HG03469 (cell line): Measurements from ENCODE around the gene NECTIN3.

ENCODE experiments used
- ATAC-seq: cut with Tn5 transposase; IDR thresholded peaks from one replicate; pipeline ENCODE4 v1.9.1; 2021; ENCODE audit warnings: mild to moderate bottlenecking, moderate library complexity, moderate number of reproducible peaks; ENCODE audit not compliant: unreplicated experiment

Gene NECTIN3

GRCh38 chr3:111080413-111080812 lies 8.8 kb downstream of the NECTIN3 start:
- no peak for ATAC-seq

- no peak for ATAC-seq
Measured at GRCh38 chr3:111081008-111081545, 9.5 kb downstream of the NECTIN3 start.

- no peak for ATAC-seq
Measured at GRCh38 chr3:111084911-111085310, 13.3 kb downstream of the NECTIN3 start.

GRCh38 chr3:111087924-111088469 lies 16.4 kb downstream of the NECTIN3 start:
- ATAC-seq, result no peak

GRCh38 chr3:111096487-111097209 lies 25.0 kb downstream of the NECTIN3 start:
- no peak for ATAC-seq

GRCh38 chr3:111103807-111104206 lies 32.2 kb downstream of the NECTIN3 start:
- no peak for ATAC-seq

- ATAC-seq, result no peak
Measured at GRCh38 chr3:111106993-111107661, 35.5 kb downstream of the NECTIN3 start.

- no peak for ATAC-seq
Measured at GRCh38 chr3:111107662-111108035, 36.0 kb downstream of the NECTIN3 start.

- ATAC-seq, result no peak
Measured at GRCh38 chr3:111112913-111113312, 41.3 kb downstream of the NECTIN3 start.

- no peak for ATAC-seq
Measured at GRCh38 chr3:111128884-111129283, 57.3 kb downstream of the NECTIN3 start.

GRCh38 chr3:111130827-111131226 lies 59.2 kb downstream of the NECTIN3 start:
- ATAC-seq, result no peak

GRCh38 chr3:111134302-111134701 lies 62.7 kb downstream of the NECTIN3 start:
- no peak for ATAC-seq

GRCh38 chr3:111151438-111151837 lies 79.8 kb downstream of the NECTIN3 start:
- no peak for ATAC-seq

- ATAC-seq, result no peak
Measured at GRCh38 chr3:111152496-111152895, 80.9 kb downstream of the NECTIN3 start.

GRCh38 chr3:111156517-111156916 lies 84.9 kb downstream of the NECTIN3 start:
- no peak for ATAC-seq

- ATAC-seq, result no peak
Measured at GRCh38 chr3:111159391-111159790, 87.8 kb downstream of the NECTIN3 start.

GRCh38 chr3:111164621-111165020 lies 93.0 kb downstream of the NECTIN3 start:
- ATAC-seq, result no peak

- ATAC-seq, result no peak
Measured at GRCh38 chr3:111165411-111165810, 93.8 kb downstream of the NECTIN3 start.

- ATAC-seq, result no peak
Measured at GRCh38 chr3:111173328-111173900, 101.8 kb downstream of the NECTIN3 start.

GRCh38 chr3:111173906-111174305 lies 102.3 kb downstream of the NECTIN3 start:
- no peak for ATAC-seq

- no peak for ATAC-seq
Measured at GRCh38 chr3:111190518-111190917, 118.9 kb downstream of the NECTIN3 start.

GRCh38 chr3:111193472-111193871 lies 121.9 kb downstream of the NECTIN3 start:
- ATAC-seq, result no peak
